A549 treated with dexamethasone at 1 μM for 4 hours (cell line): Measurements from ENCODE around the gene SLC4A11. TPM values are rescaled to one million over a fixed set of nuclear protein-coding genes. Genes with fewer than 3 reads are reported as not detected.

Source experiments
- total RNA-seq: library from RNA; stranded (reverse); fragments of 200-300 nt; extraction: Qiagen RNA extraction; gene quantifications from 5 replicates; pipeline ENCODE4 v1.2.3, GENCODE V29; 2022

The SLC4A11 gene
- total RNA-seq = 10.3 to 16.1 TPM (median 15.3 TPM) in 5 replicates

DNA sequence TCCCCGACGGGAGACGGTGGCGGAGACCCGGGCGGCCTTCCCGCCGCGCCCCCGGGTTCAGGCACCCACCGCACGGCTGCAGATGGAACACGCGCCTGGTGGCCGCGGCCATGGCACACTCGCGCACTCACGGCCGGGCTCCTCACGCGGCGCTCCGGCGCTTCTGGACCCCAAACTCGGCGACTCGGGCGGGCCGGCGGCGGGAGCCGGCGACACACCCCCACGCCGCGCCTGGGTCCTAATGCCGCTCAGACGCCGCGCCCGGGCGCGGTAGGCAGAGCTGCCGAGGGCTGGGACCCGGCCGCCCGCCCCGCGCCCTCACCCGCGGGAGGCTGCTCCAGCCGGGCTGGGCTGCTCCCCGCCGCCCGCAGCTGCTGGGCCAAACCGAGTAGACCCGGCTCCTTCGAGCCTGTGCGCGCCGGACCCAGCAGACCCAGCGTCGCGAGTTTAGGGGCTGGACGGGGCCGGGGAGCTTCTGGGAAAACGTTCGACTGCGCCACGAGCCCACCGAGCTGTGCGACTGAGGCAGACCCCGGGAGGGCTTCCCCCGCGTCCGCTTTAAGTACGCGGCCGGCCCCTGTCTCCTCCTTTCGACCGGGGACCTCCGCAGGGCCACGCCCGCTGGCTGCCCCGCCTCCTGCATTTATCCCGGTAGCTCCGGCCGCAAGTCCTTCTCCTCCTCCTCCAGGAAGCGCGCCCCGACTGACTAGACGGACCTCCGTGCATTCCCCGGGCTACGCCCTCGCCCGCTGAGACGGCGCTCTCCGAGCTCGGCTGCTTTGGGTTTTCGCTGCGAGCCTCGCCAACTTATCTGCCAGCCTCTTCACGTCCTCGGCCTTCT lies at the start of gene SLC4A11:
Gene SLC4A11 (minus strand): TSS at position 165 of the 841 bp plus-strand sequence. CDS start 53 bp downstream, at position 112.

DNA sequence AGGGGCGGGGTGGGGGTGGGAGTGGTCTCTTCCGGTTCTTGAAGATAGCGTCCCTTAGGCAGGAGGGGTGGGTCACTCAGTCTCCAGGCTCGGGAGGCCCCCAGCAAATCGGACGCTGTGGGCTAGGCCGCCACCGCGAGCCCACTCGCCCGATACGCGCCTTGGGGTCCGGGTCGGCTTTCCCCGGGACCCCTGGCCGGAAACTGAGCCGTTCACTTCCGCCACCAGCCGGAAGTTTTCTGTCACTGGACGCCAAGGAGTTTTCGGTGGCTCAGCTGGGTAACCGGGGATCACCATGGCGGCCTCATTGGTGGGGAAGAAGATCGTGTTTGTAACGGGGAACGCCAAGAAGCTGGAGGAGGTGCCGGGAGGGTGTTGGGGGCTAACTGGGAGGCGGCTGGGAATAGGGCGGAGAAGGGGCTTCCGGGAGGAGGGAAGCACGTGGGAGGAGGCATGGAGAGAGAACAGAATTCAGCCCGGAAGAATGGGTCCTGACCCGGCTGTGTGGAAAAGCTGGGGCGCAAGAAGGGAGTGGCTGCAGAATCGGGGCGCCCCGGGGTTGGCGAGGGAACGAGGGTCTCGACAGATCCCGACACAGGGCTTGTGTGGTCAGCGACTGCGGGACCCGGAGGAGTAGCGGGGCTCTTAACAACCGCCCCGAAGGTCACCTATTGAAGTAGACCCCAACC lies 29.6 kb downstream of the SLC4A11 start, which contains the start of gene ITPA:
Gene ITPA (plus strand): TSS at position 242 of the 689 bp plus-strand sequence. CDS start 54 bp downstream, at position 296.

DNA sequence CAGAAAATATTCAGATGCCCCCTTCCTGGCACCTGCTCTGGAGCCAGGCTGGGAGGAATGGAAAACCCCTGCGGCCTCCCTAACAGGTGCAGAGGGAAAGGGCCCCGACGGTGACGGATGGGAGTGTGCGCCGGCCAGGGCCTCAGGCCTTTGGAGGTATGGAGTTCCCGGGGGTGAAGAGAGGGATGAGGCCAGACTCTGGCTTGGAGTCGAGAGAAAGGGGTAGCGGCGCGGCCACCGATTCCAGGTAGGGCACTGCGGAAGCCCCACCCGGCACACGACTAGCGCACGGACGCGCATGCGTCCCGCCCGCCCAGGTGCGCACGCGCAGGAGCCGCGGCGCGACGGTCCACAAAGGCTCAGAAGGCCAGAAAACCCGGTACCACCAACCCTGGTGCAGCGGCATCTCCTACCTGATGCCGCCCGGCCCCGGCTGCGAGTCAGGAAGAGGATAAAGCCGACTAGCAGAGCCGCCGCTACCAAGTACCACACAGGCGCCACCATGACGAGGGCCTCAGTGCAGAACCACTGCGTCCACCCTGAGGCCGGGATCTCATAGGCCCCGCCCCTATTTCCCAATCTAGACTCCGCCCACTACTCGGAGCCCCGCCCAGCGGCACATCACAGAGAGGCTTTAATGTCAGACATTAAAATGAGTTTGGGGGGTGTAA lies 34.7 kb downstream of the SLC4A11 start, which contains the start of gene DDRGK1:
Gene DDRGK1 (minus strand): TSS at position 559 of the 671 bp plus-strand sequence. CDS start 55 bp downstream, at position 504.

Other genes starting within 250 kb of the SLC4A11 start
- gene GNRH2, start 195.6 kb downstream of the SLC4A11 start, total RNA-seq = 0.25 to 0.26 TPM in 2 of 5 replicates, not detected in the others
- gene MRPS26, start 193.1 kb downstream of the SLC4A11 start, total RNA-seq = 114 to 149 TPM (median 143 TPM) in 5 replicates
- gene OXT, start 167.6 kb downstream of the SLC4A11 start, total RNA-seq = not detected in 5 replicates
- not detected in 5 replicates for gene AVP, start 154.5 kb downstream of the SLC4A11 start, total RNA-seq
- gene FASTKD5, start 79.3 kb downstream of the SLC4A11 start, total RNA-seq = 50.5 to 56.8 TPM (median 53.2 TPM) in 5 replicates
- 4.6 to 6.7 TPM (median 6.0 TPM) in 5 replicates for gene UBOX5, start 79.3 kb downstream of the SLC4A11 start, total RNA-seq
- 4.5 to 6.7 TPM (median 6.3 TPM) in 5 replicates for gene LZTS3, start 65.6 kb downstream of the SLC4A11 start, total RNA-seq
- 82.4 to 107 TPM (median 99.9 TPM) in 5 replicates for gene DDRGK1, start 34.5 kb downstream of the SLC4A11 start, total RNA-seq
- 116 to 135 TPM (median 122 TPM) in 5 replicates for gene ITPA, start 29.7 kb downstream of the SLC4A11 start, total RNA-seq
- gene DNAAF9, start 168.5 kb upstream of the SLC4A11 start, total RNA-seq = 5.6 to 7.6 TPM (median 6.4 TPM) in 5 replicates
- gene ATRN, start 231.8 kb upstream of the SLC4A11 start, total RNA-seq = 20.2 to 28.0 TPM (median 26.7 TPM) in 5 replicates